ENCODE data around the gene CHML. TPM values are rescaled to one million over a fixed set of nuclear protein-coding genes. Genes with fewer than 3 reads are reported as not detected.

CHML gene
- total RNA-seq, 1 donor from 2014 or later, result 24.8 TPM

DNA sequence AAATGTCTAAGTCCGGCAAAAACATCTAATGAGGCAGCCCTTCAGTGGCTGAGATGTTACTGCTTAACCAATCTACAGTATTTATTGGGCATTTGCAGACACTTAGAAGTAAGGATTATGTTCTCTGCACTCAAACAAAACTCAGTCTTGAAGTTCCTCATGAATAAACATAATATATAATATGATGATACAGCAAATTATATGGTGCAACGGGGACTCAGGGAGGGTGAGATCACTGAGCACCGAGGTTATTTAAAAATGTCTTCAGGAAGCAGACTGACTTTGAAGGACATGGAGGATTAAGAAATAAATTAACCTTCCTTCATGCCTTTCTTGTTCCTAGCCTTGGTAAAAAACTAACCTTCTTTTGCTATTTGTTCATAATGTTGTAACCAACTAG is 39.8 kb upstream of the CHML start:
- H3K27me3 Mint-ChIP-seq, result peaks cover 9% of the 10 kb centered on the region
- H3K9me3 Mint-ChIP-seq, result no peaks in the 10 kb centered on the region
- TF ChIP-seq, protein P1, sequence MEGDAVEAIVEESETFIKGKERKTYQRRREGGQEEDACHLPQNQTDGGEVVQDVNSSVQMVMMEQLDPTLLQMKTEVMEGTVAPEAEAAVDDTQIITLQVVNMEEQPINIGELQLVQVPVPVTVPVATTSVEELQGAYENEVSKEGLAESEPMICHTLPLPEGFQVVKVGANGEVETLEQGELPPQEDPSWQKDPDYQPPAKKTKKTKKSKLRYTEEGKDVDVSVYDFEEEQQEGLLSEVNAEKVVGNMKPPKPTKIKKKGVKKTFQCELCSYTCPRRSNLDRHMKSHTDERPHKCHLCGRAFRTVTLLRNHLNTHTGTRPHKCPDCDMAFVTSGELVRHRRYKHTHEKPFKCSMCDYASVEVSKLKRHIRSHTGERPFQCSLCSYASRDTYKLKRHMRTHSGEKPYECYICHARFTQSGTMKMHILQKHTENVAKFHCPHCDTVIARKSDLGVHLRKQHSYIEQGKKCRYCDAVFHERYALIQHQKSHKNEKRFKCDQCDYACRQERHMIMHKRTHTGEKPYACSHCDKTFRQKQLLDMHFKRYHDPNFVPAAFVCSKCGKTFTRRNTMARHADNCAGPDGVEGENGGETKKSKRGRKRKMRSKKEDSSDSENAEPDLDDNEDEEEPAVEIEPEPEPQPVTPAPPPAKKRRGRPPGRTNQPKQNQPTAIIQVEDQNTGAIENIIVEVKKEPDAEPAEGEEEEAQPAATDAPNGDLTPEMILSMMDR (conservative IDR thresholded peaks at IDR 0.05), result no peak
- no peak overlapping the region for H3K4me3 Mint-ChIP-seq
- DNase-seq (ENCODE audit: extremely low spot score, unreplicated experiment), result no peak
- H3K36me3 Mint-ChIP-seq, result no peaks in the 10 kb centered on the region
- no peak overlapping the region for H3K27ac Mint-ChIP-seq
- H3K4me1 Mint-ChIP-seq (ENCODE audit: unreplicated experiment), result no peaks in the 10 kb centered on the region

DNA sequence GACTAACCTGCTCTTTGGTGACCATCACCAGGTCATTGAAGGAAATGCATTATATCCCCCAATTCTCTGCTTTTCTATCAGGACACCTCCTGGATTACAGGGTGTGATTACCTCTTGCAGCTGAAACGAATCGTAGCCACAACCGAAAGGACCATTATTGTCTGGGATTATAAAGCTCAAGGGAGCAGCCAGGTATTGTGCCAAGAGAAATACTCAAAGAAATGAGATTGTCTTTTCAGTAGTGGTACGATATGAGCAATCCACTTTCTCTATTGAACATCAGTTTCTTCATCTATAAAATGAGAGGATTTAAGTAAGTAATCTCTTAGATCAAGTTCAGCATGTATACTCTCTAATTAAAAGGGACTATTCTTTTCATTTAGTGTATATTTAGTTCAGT is 39.2 kb upstream of the CHML start:
- peaks cover 9% of the 10 kb centered on the region for H3K27me3 Mint-ChIP-seq
- no peaks in the 10 kb centered on the region for H3K36me3 Mint-ChIP-seq
- no peaks in the 10 kb centered on the region for H3K9me3 Mint-ChIP-seq
- H3K4me3 Mint-ChIP-seq, result no peak overlapping the region
- no peaks in the 10 kb centered on the region for H3K4me1 Mint-ChIP-seq (ENCODE audit: unreplicated experiment)
- TF ChIP-seq, protein P1 (conservative IDR thresholded peaks at IDR 0.05), result no peak
- DNase-seq (ENCODE audit: extremely low spot score, unreplicated experiment), result no peak
- H3K27ac Mint-ChIP-seq, result no peak overlapping the region

DNA sequence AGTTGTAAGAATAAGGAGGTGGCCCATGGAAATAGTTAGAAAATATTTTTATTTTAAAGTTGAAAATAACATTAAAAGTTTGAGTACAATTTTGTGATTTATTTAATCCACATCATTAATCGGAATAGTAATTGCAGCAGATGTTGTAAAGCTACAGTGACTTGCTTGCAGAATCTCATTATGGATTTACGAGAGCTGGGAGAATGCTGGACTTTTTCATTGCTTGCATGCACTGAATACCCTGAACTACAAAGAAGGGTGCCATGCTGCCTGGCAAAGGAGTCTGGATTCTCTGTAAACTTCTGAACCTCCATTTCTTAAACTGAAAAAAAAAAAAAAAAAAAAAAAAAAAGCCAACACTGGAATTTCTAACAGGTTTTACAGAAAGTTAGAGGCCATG is 38.4 kb upstream of the CHML start:
- H3K4me3 Mint-ChIP-seq, result no peak overlapping the region
- TF ChIP-seq, protein P1 (conservative IDR thresholded peaks at IDR 0.05), result no peak
- no peaks in the 10 kb centered on the region for H3K36me3 Mint-ChIP-seq
- H3K27me3 Mint-ChIP-seq, result peaks cover 13% of the 10 kb centered on the region
- no peaks in the 10 kb centered on the region for H3K9me3 Mint-ChIP-seq
- H3K27ac Mint-ChIP-seq, result no peak overlapping the region
- H3K4me1 Mint-ChIP-seq (ENCODE audit: unreplicated experiment), result no peaks in the 10 kb centered on the region
- DNase-seq (ENCODE audit: extremely low spot score, unreplicated experiment), result no peak

DNA sequence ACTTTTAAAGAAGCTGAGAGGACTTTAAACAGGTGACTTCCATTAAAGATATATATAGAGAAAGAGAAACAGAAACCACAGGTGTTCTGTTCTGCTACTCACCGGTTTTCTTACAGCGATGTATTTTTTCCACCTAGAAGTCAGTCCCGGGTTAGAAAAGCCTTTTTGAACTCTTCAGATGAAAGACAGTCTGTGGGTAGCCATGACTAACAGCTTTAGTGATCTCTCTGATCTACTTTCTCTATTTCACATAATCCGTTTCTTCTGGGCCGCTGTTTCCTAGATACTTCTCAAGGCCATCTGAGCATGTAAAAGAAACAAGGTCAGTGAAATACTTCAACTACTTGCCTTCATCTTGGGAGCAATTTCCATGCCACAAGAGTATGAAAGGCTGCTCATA is 37.0 kb upstream of the CHML start:
- Mint-ChIP-seq H3K9me3 (no peaks in the 10 kb centered on the region), H3K27ac (no peak overlapping the region), H3K4me1 (ENCODE audit: unreplicated experiment) (no peaks in the 10 kb centered on the region), H3K36me3 (no peaks in the 10 kb centered on the region), H3K4me3 (no peak overlapping the region), H3K27me3 (peaks cover 22% of the 10 kb centered on the region)
- DNase-seq (ENCODE audit: extremely low spot score, unreplicated experiment), result no peak
- TF ChIP-seq, protein P1 (conservative IDR thresholded peaks at IDR 0.05), result no peak

DNA sequence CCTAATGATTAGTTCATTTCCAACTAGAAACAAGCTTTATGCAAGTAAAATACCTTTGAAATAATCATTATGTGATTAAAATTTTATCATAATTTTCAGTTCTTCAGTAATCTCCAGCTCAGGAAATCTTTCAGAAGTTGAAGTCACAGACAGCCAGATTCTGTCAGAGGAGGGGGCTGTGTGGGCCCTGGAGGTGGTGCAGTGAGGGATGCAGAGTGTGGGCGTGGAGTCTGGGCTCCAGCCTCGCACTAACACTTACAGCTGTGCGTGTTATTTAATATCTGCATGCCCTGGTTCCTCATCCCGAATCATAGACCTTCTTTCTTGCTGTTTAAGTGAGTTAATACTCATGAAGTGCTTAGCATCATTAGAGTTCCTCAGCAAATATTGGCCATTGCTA is 35.8 kb upstream of the CHML start:
- TF ChIP-seq, protein P1 (conservative IDR thresholded peaks at IDR 0.05), result no peak
- Mint-ChIP-seq H3K4me3 (no peak overlapping the region), H3K4me1 (ENCODE audit: unreplicated experiment) (no peaks in the 10 kb centered on the region), H3K9me3 (no peaks in the 10 kb centered on the region), H3K36me3 (no peaks in the 10 kb centered on the region), H3K27me3 (peaks cover 22% of the 10 kb centered on the region), H3K27ac (no peak overlapping the region)
- DNase-seq (ENCODE audit: extremely low spot score, unreplicated experiment), result no peak

DNA sequence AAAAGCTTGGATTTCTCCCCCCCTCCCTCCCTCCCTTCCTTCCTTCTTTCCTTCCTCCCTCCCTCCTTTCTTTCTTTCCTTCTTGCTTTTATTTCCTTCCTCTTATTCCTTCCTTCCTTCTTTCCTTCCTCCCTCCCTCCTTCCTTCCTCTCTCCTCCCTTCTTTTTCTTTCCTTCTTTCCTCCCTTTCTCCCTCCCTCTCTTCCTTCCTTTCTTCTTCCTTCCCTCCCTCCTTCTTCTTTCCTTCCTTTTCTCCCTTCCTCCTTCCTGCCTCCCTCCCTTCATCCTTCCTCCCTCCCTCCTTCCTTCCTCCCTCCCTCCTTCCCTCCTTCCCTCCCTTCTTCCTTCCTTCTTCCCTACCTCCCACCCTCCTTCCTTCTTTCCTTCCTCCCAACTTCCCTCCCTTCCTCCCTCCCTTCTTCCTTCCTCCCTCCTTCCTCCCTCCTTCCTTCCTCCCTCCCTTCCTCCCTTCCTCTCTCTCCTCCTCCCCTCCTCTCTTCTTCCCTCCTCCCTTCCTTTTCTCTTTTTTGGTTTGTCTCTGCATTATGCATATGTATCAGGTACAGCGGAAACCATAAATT is 34.7 kb upstream of the CHML start:
- H3K4me3 Mint-ChIP-seq, result no peak overlapping the region
- no peak for DNase-seq (ENCODE audit: extremely low spot score, unreplicated experiment)
- H3K36me3 Mint-ChIP-seq, result no peaks in the 10 kb centered on the region
- peaks cover 18% of the 10 kb centered on the region for H3K27me3 Mint-ChIP-seq
- TF ChIP-seq, protein P1 (conservative IDR thresholded peaks at IDR 0.05), result no peak
- no peaks in the 10 kb centered on the region for H3K9me3 Mint-ChIP-seq
- H3K4me1 Mint-ChIP-seq (ENCODE audit: unreplicated experiment), result no peaks in the 10 kb centered on the region
- no peak overlapping the region for H3K27ac Mint-ChIP-seq
